Epithelial cell of esophagus (primary cell): ENCODE measurements around the gene SDSL.
A peak's percentile ranks its signal among the peaks of the same experiment; 100 is the strongest.

ENCODE experiments used
- DNase-seq: peaks from one replicate; pipeline ENCODE4 v3.0.0; 2010; ENCODE audit warnings: low read depth
- H3K4me3 ChIP-seq: 2 replicates; pipeline ENCODE4 v1.5.1; 2011; ENCODE audit warnings: mild to moderate bottlenecking, low read length, control low read depth
- CTCF ChIP-seq: IDR thresholded peaks from 2 replicates; pipeline ENCODE4 v1.5.1; 2011; ENCODE audit warnings: low read depth, mild to moderate bottlenecking, low read length, control low read depth, inconsistent platforms; ENCODE audit not compliant: insufficient read depth; ENCODE audit errors: missing control alignments

Gene SDSL

GRCh38 chr12:113400362-113400761 lies 21.8 kb upstream of the SDSL start:
- TF ChIP-seq CTCF = no peak
- H3K4me3 ChIP-seq = no peak overlapping the region
- DNase-seq = no peak

- no peak for DNase-seq
- no peak for TF ChIP-seq CTCF
- no peak overlapping the region for H3K4me3 ChIP-seq
Observed at GRCh38 chr12:113401066-113402000, 20.8 kb upstream of the SDSL start.

- H3K4me3 ChIP-seq = no peak overlapping the region
- no peak for DNase-seq
- no peak for TF ChIP-seq CTCF
Observed at GRCh38 chr12:113402586-113403260, 19.5 kb upstream of the SDSL start.

- peak; percentile 17 for DNase-seq
- TF ChIP-seq CTCF = no peak
- no peak within 1 kb of the TSS for H3K4me3 ChIP-seq
Observed at GRCh38 chr12:113403435-113404415, 18.5 kb upstream of the SDSL start, which contains the start of gene SDS. TSS of gene SDS (minus strand) at chr12:113403887. CDS start at chr12:113399708, 4,179 bp downstream.

GRCh38 chr12:113405694-113406093 lies 16.5 kb upstream of the SDSL start:
- DNase-seq = no peak
- no peak overlapping the region for H3K4me3 ChIP-seq
- no peak for TF ChIP-seq CTCF

- DNase-seq = no peak
- no peak for TF ChIP-seq CTCF
- H3K4me3 ChIP-seq = no peak overlapping the region
Observed at GRCh38 chr12:113407931-113408600, 14.1 kb upstream of the SDSL start.
